HCT116 (cell line): ENCODE measurements around the gene FAXDC2. TPM values are rescaled to one million over a fixed set of nuclear protein-coding genes. Genes with fewer than 3 reads are reported as not detected.

Experiments
- ATAC-seq: fragments of 200-7000 bp; cut with Tn5 transposase; 2 replicates; pipeline ENCODE4 v1.9.1; 2020; ENCODE audit warnings: mild to moderate bottlenecking, moderate library complexity
- BruUV-seq: library from RNA; stranded (reverse); fragments of 400-500 nt; replicated peaks from 2 replicates; lab custom pipeline; 2021; lab: Mats Ljungman, UMichigan
- CTCF ChIA-PET: fragments of 300-600 bp; sonication (Branson Sonifier 250); formaldehyde crosslinking; loops from one replicate; lab custom pipeline; 2021; ENCODE audit warnings: antibody characterized with exemption; lab: Charles Lee
- POLR2A ChIA-PET: fragments of 300-600, 350-600 bp; sonication (Branson Sonifier 250); formaldehyde crosslinking; loops from one replicate; lab custom pipeline; 2021; ENCODE audit warnings: antibody characterized with exemption; lab: Charles Lee
- RAD21 ChIA-PET, 2 experiments: fragments of 300-600 bp; sonication (Branson Sonifier 250); formaldehyde crosslinking; loops; one replicate each; lab custom pipeline; 2023; ENCODE audit warnings: low total read pairs in 2 of 2; ENCODE audit not compliant: uncharacterized antibody in 2 of 2, unreplicated experiment in 2 of 2, low non-redundant PET in 1 of 2; lab: Charles Lee
- DNase-seq: peaks from one replicate; pipeline ENCODE4 v3.0.0-alpha.2; 2010; ENCODE audit warnings: low read depth, low spot score
- H2AFZ ChIP-seq: fragments of 200-600 bp; shearing (Covaris generic), sonication (generic); 2 replicates; pipeline ENCODE4 v1.6.1; 2017; ENCODE audit warnings: low read depth, mixed run types, mixed read lengths, antibody characterized with exemption, low read length; ENCODE audit not compliant: poor library complexity, severe bottlenecking
- H3K27ac ChIP-seq: 2 replicates; pipeline ENCODE4 v1.5.1; 2012; ENCODE audit warnings: low read depth, low read length
- H3K27me3 ChIP-seq: fragments of 200-600 bp; sonication (generic); 2 replicates; pipeline ENCODE4 v1.6.1; 2016; ENCODE audit warnings: mixed run types, low read length, mixed read lengths; ENCODE audit not compliant: insufficient read depth
- H3K36me3 ChIP-seq, 2 experiments: fragments of 200-500 bp in 1 of 2; fragments of 200-600 bp in 1 of 2; sonication (Bioruptor generic) in 1 of 2; sonication (generic) in 1 of 2; 2 replicates each; pipeline versions ENCODE4 v1.5.1 to v1.6.1; 2014 to 2016; ENCODE audit warnings: low read length in 2 of 2, inconsistent platforms in 1 of 2, mixed read lengths in 1 of 2, mixed run types in 1 of 2; ENCODE audit not compliant: insufficient read depth in 2 of 2, control insufficient read depth in 1 of 2
- H3K4me1 ChIP-seq, 2 experiments: fragments of 200-600 bp in 1 of 2; sonication (generic) in 1 of 2; 2 replicates each; pipeline versions ENCODE4 v1.5.1 to v1.6.1; 2012 to 2017; ENCODE audit warnings: low read length in 2 of 2, inconsistent platforms in 1 of 2, mild to moderate bottlenecking in 1 of 2, mixed read lengths in 1 of 2, mixed run types in 1 of 2, moderate library complexity in 1 of 2; ENCODE audit not compliant: insufficient read depth in 2 of 2, control insufficient read depth in 1 of 2
- H3K4me2 ChIP-seq: fragments of 200-600 bp; sonication (generic); 2 replicates; pipeline ENCODE4 v1.6.1; 2017; ENCODE audit warnings: mixed run types, low read length, mixed read lengths
- H3K4me3 ChIP-seq, 2 experiments: fragments of 200-600 bp in 1 of 2; sonication (generic) in 1 of 2; replicated peaks in 1 of 2; 2 replicates each; pipeline ENCODE4 v1.5.1; 2011 to 2016; ENCODE audit warnings: low read length in 2 of 2, control low read depth in 1 of 2, low read depth in 1 of 2, mild to moderate bottlenecking in 1 of 2, mixed read lengths in 1 of 2, mixed run types in 1 of 2
- H3K79me2 ChIP-seq: fragments of 200-600 bp; sonication (generic); 2 replicates; pipeline ENCODE4 v1.6.1; 2017; ENCODE audit warnings: mild to moderate bottlenecking, mixed run types, low read length, moderate library complexity, mixed read lengths; ENCODE audit not compliant: insufficient read depth
- H3K9ac ChIP-seq: fragments of 200-600 bp; sonication (generic); 2 replicates; pipeline ENCODE4 v1.6.1; 2016; ENCODE audit warnings: low read length, mixed read lengths
- H3K9me2 ChIP-seq: fragments of 200-600 bp; sonication (generic), shearing (Covaris generic); 2 replicates; pipeline ENCODE4 v1.6.1; 2017; ENCODE audit warnings: mixed run types, mild to moderate bottlenecking, moderate library complexity; ENCODE audit not compliant: insufficient read depth
- H3K9me3 ChIP-seq, 2 experiments: fragments of 200-500 bp in 1 of 2; fragments of 200-600 bp in 1 of 2; sonication (Bioruptor generic) in 1 of 2; sonication (generic) in 1 of 2; 2 replicates each; pipeline ENCODE4 v1.6.1; 2014 to 2017; ENCODE audit warnings: low read length in 2 of 2, mixed read lengths in 2 of 2, inconsistent platforms in 1 of 2, low read depth in 1 of 2, mild to moderate bottlenecking in 1 of 2, mixed run types in 1 of 2, moderate library complexity in 1 of 2; ENCODE audit not compliant: control insufficient read depth in 1 of 2, insufficient read depth in 1 of 2
- H4K20me1 ChIP-seq: fragments of 200-600 bp; sonication (generic), shearing (Covaris generic); 2 replicates; pipeline ENCODE4 v1.6.1; 2017; ENCODE audit warnings: mixed run types, mild to moderate bottlenecking, moderate library complexity; ENCODE audit not compliant: insufficient read depth
- ATF3 ChIP-seq: IDR thresholded peaks from 2 replicates; pipeline ENCODE4 v1.6.1; 2012
- CBX3 ChIP-seq: IDR thresholded peaks from 2 replicates; pipeline ENCODE4 v1.6.1; 2012; ENCODE audit warnings: low read depth
- CEBPB ChIP-seq: IDR thresholded peaks from 2 replicates; pipeline ENCODE4 v1.6.1; 2012; ENCODE audit warnings: low read depth
- ELF1 ChIP-seq: IDR thresholded peaks from 2 replicates; pipeline ENCODE4 v1.6.1; 2012; ENCODE audit warnings: low read depth, borderline replicate concordance
- EZH2 ChIP-seq: fragments of 200-600 bp; sonication (generic); IDR thresholded peaks from 2 replicates; pipeline ENCODE4 v1.6.1; 2017; ENCODE audit warnings: antibody characterized with exemption, mixed run types
- EZH2phosphoT487 ChIP-seq: fragments of 200-600 bp; IDR thresholded peaks from 2 replicates; pipeline ENCODE4 v1.6.1; 2018; ENCODE audit warnings: antibody characterized with exemption, borderline replicate concordance
- FOSL1 ChIP-seq: IDR thresholded peaks from 2 replicates; pipeline ENCODE4 v1.6.1; 2012; ENCODE audit warnings: low read depth
- JUND ChIP-seq: IDR thresholded peaks from 2 replicates; pipeline ENCODE4 v1.6.1; 2012
- POLR2AphosphoS5 ChIP-seq: IDR thresholded peaks from 2 replicates; pipeline ENCODE4 v1.6.1; 2011; ENCODE audit warnings: mild to moderate bottlenecking, low read depth, low read length, moderate library complexity
- RAD21 ChIP-seq: IDR thresholded peaks from 2 replicates; pipeline ENCODE4 v1.6.1; 2012; ENCODE audit warnings: low read depth, mild to moderate bottlenecking
- REST ChIP-seq: IDR thresholded peaks from 2 replicates; pipeline ENCODE4 v1.6.1; 2012; ENCODE audit warnings: low read depth
- SIN3A ChIP-seq: IDR thresholded peaks from 2 replicates; pipeline ENCODE4 v1.6.1; 2012; ENCODE audit warnings: low read depth
- SP1 ChIP-seq: IDR thresholded peaks from 2 replicates; pipeline ENCODE4 v1.6.1; 2012; ENCODE audit warnings: low read depth
- SRF ChIP-seq: IDR thresholded peaks from 2 replicates; pipeline ENCODE4 v1.6.1; 2012; ENCODE audit warnings: low read depth
- TCF7L2 ChIP-seq: IDR thresholded peaks from 2 replicates; pipeline ENCODE4 v1.7.0; 2011; ENCODE audit warnings: borderline replicate concordance, inconsistent platforms; ENCODE audit not compliant: insufficient read depth, insufficient read length; ENCODE audit errors: extremely low read depth
- YY1 ChIP-seq: IDR thresholded peaks from 2 replicates; pipeline ENCODE4 v1.6.1; 2011; ENCODE audit warnings: low read length, low read depth, moderate library complexity, mild to moderate bottlenecking; ENCODE audit not compliant: insufficient replicate concordance; ENCODE audit errors: extremely low read depth
- ZBTB33 ChIP-seq: IDR thresholded peaks from 2 replicates; pipeline ENCODE4 v1.6.1; 2011; ENCODE audit warnings: mild to moderate bottlenecking, low read length, moderate library complexity; ENCODE audit not compliant: insufficient replicate concordance; ENCODE audit errors: extremely low read depth
- intact Hi-C: fragments of 100-400 bp; cut with micrococcal nuclease; formaldehyde crosslinking; loops from 2 replicates; pipeline ENCODE4 v1.10.0; 2022
- total RNA-seq: library from RNA; stranded (reverse); gene quantifications from one replicate; pipeline ENCODE4 v1.2.1, GENCODE V29; 2021; ENCODE audit not compliant: unreplicated experiment

FAXDC2 gene
- total RNA-seq, 1 experiment from 2014 or later: 0.22 TPM

- TF ChIP-seq ZBTB33 (no peak), FOSL1 (no peak), CBX3 (no peak), SP1 (no peak), ELF1 (no peak), YY1 (no peak)
Measured at GRCh38 chr5:154776167-154776566, 74.2 kb downstream of the FAXDC2 start (continued).

- no peak overlapping the region for H2AFZ ChIP-seq
- H3K79me2 ChIP-seq: peaks cover 100% of the 10 kb centered on the region
- no peak for DNase-seq
- no peaks in the 10 kb centered on the region for H3K9me2 ChIP-seq
- no peaks in the 10 kb centered on the region for H3K27me3 ChIP-seq
- H3K9me3 ChIP-seq: no peaks in the 10 kb centered on the region
- H3K36me3 ChIP-seq: no peaks in the 10 kb centered on the region
- H4K20me1 ChIP-seq: peaks cover 37% of the 10 kb centered on the region
- no peak overlapping the region for H3K9ac ChIP-seq
- no peak overlapping the region for H3K4me2 ChIP-seq
- ATAC-seq: no peak
- POLR2A ChIA-PET: no interaction called here
- no peak overlapping the region for H3K4me3 ChIP-seq
- no peak for TF ChIP-seq SRF
- TF ChIP-seq RAD21: no peak
- TF ChIP-seq FOSL1: no peak
- TF ChIP-seq SIN3A: no peak
- TF ChIP-seq TCF7L2: no peak
- no peak for TF ChIP-seq JUND
- no peak for TF ChIP-seq REST
- TF ChIP-seq CEBPB: no peak
- TF ChIP-seq EZH2phosphoT487: no peak
- TF ChIP-seq ZBTB33: no peak
- TF ChIP-seq EZH2: no peak
- no peak for TF ChIP-seq ATF3
- TF ChIP-seq POLR2AphosphoS5: no peak
- intact Hi-C loops: no loop called here
- no peak overlapping the region for H3K27ac ChIP-seq
- H3K4me1 ChIP-seq: peaks cover 9 to 50% of the 10 kb centered on the region in 2 experiments; a peak in 3 of 4 replicates
- BruUV-seq: no TSS peak
- CTCF ChIA-PET: no interaction called here
- RAD21 ChIA-PET: no interaction called here
Measured at GRCh38 chr5:154773326-154773725, 77.1 kb downstream of the FAXDC2 start.
